AG20443 (cell line): Measurements from ENCODE around the gene SLC9A2.

Experiments
- DNase-seq: peaks from one replicate; pipeline ENCODE4 v3.0.0; 2012; ENCODE audit warnings: low spot score, mixed read lengths

Gene SLC9A2

GRCh38 chr2:102672107-102672776 is 52.9 kb downstream of the SLC9A2 start:
- no peak for DNase-seq

GRCh38 chr2:102674370-102674769 is 55.0 kb downstream of the SLC9A2 start:
- no peak for DNase-seq

GRCh38 chr2:102674836-102675235 is 55.5 kb downstream of the SLC9A2 start:
- DNase-seq: no peak

GRCh38 chr2:102677244-102678215 is 58.2 kb downstream of the SLC9A2 start:
- DNase-seq: no peak

- no peak for DNase-seq
These were observed 59.1 kb downstream of the SLC9A2 start for GRCh38 chr2:102678442-102678841.

GRCh38 chr2:102686479-102687439 is 67.4 kb downstream of the SLC9A2 start:
- no peak for DNase-seq

GRCh38 chr2:102690012-102690411 is 70.7 kb downstream of the SLC9A2 start:
- no peak for DNase-seq

- no peak for DNase-seq
These were observed 77.1 kb downstream of the SLC9A2 start for GRCh38 chr2:102696463-102696862.

GRCh38 chr2:102698369-102699111 is 79.2 kb downstream of the SLC9A2 start:
- DNase-seq: no peak

GRCh38 chr2:102703305-102703704 is 84.0 kb downstream of the SLC9A2 start:
- no peak for DNase-seq

- DNase-seq: peak; percentile 50
These were observed 84.4 kb downstream of the SLC9A2 start for GRCh38 chr2:102703748-102704147.

- DNase-seq: no peak
These were observed 85.2 kb downstream of the SLC9A2 start for GRCh38 chr2:102704531-102704930.

- DNase-seq: no peak
These were observed 88.7 kb downstream of the SLC9A2 start for GRCh38 chr2:102707796-102708695.

GRCh38 chr2:102708847-102709559 is 89.7 kb downstream of the SLC9A2 start:
- DNase-seq: peak; percentile 73

- peak; percentile 88 for DNase-seq
These were observed 98.1 kb downstream of the SLC9A2 start for GRCh38 chr2:102717308-102718018.

- peak; percentile 39 for DNase-seq
These were observed 99.3 kb downstream of the SLC9A2 start for GRCh38 chr2:102718387-102719316.

- no peak for DNase-seq
These were observed 104.7 kb downstream of the SLC9A2 start for GRCh38 chr2:102724016-102724490.

- DNase-seq: no peak
These were observed 105.2 kb downstream of the SLC9A2 start for GRCh38 chr2:102724553-102724952.
